ENCODE data around the gene PAX2. TPM values are rescaled to one million over a fixed set of nuclear protein-coding genes. Genes with fewer than 3 reads are reported as not detected.

Gene PAX2
- total RNA-seq, 1 donor from 2014 or later: 0.23 TPM

GRCh38 chr10:100735087-100735336 lies 10.4 kb upstream of the PAX2 start:
- no peak overlapping the region for H3K4me3 ChIP-seq (ENCODE audit: insufficient read depth, low read depth, low read length)
- no peak for TF ChIP-seq CTCF (IDR thresholded peaks at IDR 0.05; ENCODE audit: insufficient read depth, low read depth, low read length)
- TF ChIP-seq EZH2 (IDR thresholded peaks at IDR 0.05; ENCODE audit: insufficient read depth, low read length): no peak
- peaks cover 4% of the 10 kb centered on the region for H3K9me3 ChIP-seq (ENCODE audit: insufficient read depth, low read depth, low read length)
- no peak for FAIRE-seq
- peaks cover 19% of the 10 kb centered on the region for H4K20me1 ChIP-seq (ENCODE audit: insufficient read depth, low read length)
- H3K27ac Mint-ChIP-seq (ENCODE audit: unreplicated experiment): no peak overlapping the region
- H3K4me3 Mint-ChIP-seq (ENCODE audit: unreplicated experiment): peak overlapping the region; percentile 74
- H3K36me3 ChIP-seq (ENCODE audit: insufficient read depth, low read length): no peaks in the 10 kb centered on the region
- peaks cover 3% of the 10 kb centered on the region for H3K36me3 Mint-ChIP-seq (ENCODE audit: low read depth, unreplicated experiment)
- H3K9me3 Mint-ChIP-seq (ENCODE audit: unreplicated experiment): peaks cover 5% of the 10 kb centered on the region
- H3K9ac ChIP-seq (ENCODE audit: low read length): no peak overlapping the region
- H2AFZ ChIP-seq (ENCODE audit: low read depth, low read length): no peak overlapping the region
- H3K27me3 Mint-ChIP-seq (ENCODE audit: low read depth, unreplicated experiment): peaks cover 84% of the 10 kb centered on the region
- H3K79me2 ChIP-seq (ENCODE audit: insufficient read depth, low read length): no peaks in the 10 kb centered on the region
- no peak for DNase-seq (ENCODE audit: low read depth)
- H3K4me1 ChIP-seq (ENCODE audit: insufficient read depth, low read length): peaks cover 8% of the 10 kb centered on the region
- H3K4me1 Mint-ChIP-seq (ENCODE audit: low read depth, unreplicated experiment): peaks cover 15% of the 10 kb centered on the region
- H3K27ac ChIP-seq (ENCODE audit: low read depth, low read length): no peak overlapping the region
- H3K27me3 ChIP-seq (ENCODE audit: insufficient read depth, low read length): peaks cover 94% of the 10 kb centered on the region
- no peak overlapping the region for H3K4me2 ChIP-seq (ENCODE audit: low read length)

GRCh38 chr10:100735337-100736143 lies 9.8 kb upstream of the PAX2 start:
- no peak overlapping the region for H3K4me3 ChIP-seq (ENCODE audit: insufficient read depth, low read depth, low read length)
- peaks cover 11% of the 10 kb centered on the region for H3K4me1 Mint-ChIP-seq (ENCODE audit: low read depth, unreplicated experiment)
- peak overlapping the region; percentile 74 for H3K4me3 Mint-ChIP-seq (ENCODE audit: unreplicated experiment)

More at GRCh38 chr10:100735337-100736143, 9.8 kb upstream of the PAX2 start:
- Histone ChIP-seq H3K27me3 (ENCODE audit: insufficient read depth, low read length) (peaks cover 94% of the 10 kb centered on the region), H3K27ac (ENCODE audit: low read depth, low read length) (no peak overlapping the region), H3K9me3 (ENCODE audit: insufficient read depth, low read depth, low read length) (peaks cover 4% of the 10 kb centered on the region), H3K79me2 (ENCODE audit: insufficient read depth, low read length) (no peaks in the 10 kb centered on the region), H3K9ac (ENCODE audit: low read length) (no peak overlapping the region), H3K4me2 (ENCODE audit: low read length) (no peak overlapping the region), H2AFZ (ENCODE audit: low read depth, low read length) (no peak overlapping the region), H3K4me1 (ENCODE audit: insufficient read depth, low read length) (peaks cover 6% of the 10 kb centered on the region), H3K36me3 (ENCODE audit: insufficient read depth, low read length) (no peaks in the 10 kb centered on the region), H4K20me1 (ENCODE audit: insufficient read depth, low read length) (peaks cover 19% of the 10 kb centered on the region)
- DNase-seq (ENCODE audit: low read depth) (no peak), FAIRE-seq (no peak)
- peaks cover 5% of the 10 kb centered on the region for H3K9me3 Mint-ChIP-seq (ENCODE audit: unreplicated experiment)
- peaks cover 86% of the 10 kb centered on the region for H3K27me3 Mint-ChIP-seq (ENCODE audit: low read depth, unreplicated experiment)
- no peak overlapping the region for H3K27ac Mint-ChIP-seq (ENCODE audit: unreplicated experiment)
- H3K36me3 Mint-ChIP-seq (ENCODE audit: low read depth, unreplicated experiment): peaks cover 3% of the 10 kb centered on the region
- TF ChIP-seq EZH2 (IDR thresholded peaks at IDR 0.05; ENCODE audit: insufficient read depth, low read length) (peak; percentile 77), CTCF (IDR thresholded peaks at IDR 0.05; ENCODE audit: insufficient read depth, low read depth, low read length) (no peak)

Measured in astrocyte (in vitro differentiated cells and primary cell).